Panc1 (cell line): ENCODE measurements around the gene SH2B2. TPM values are rescaled to one million over a fixed set of nuclear protein-coding genes. Genes with fewer than 3 reads are reported as not detected.

Source experiments
- ATAC-seq: fragments of 200-7000 bp; cut with Tn5 transposase; 2 replicates; pipeline ENCODE4 v1.9.1; 2020; ENCODE audit warnings: mild to moderate bottlenecking, moderate library complexity
- BruUV-seq: library from RNA; stranded (reverse); fragments of 400-500 nt; replicated peaks from 2 replicates; lab custom pipeline; 2021; lab: Mats Ljungman, UMichigan
- CTCF ChIA-PET: fragments of 300-600 bp; sonication (Branson Sonifier 250); formaldehyde crosslinking; loops from one replicate; lab custom pipeline; 2022; ENCODE audit warnings: antibody characterized with exemption; lab: Charles Lee
- POLR2A ChIA-PET: fragments of 300-600 bp; sonication (Branson Sonifier 250); formaldehyde crosslinking; loops from one replicate; lab custom pipeline; 2022; ENCODE audit warnings: antibody characterized with exemption; lab: Charles Lee
- DNase-seq: peaks from one replicate; pipeline ENCODE4 v3.0.0-alpha.2; 2010; ENCODE audit warnings: low read depth, low spot score
- H3K27ac ChIP-seq: 2 replicates; pipeline ENCODE4 v1.5.1; 2011; ENCODE audit warnings: mild to moderate bottlenecking, low read length, inconsistent platforms
- H3K27me3 ChIP-seq: fragments of 200-500 bp; sonication (Bioruptor generic); 2 replicates; pipeline ENCODE4 v1.6.0; 2014; ENCODE audit warnings: low read length, inconsistent platforms; ENCODE audit not compliant: control insufficient read depth, insufficient read depth
- H3K36me3 ChIP-seq: fragments of 200-500 bp; sonication (Bioruptor generic); 2 replicates; pipeline ENCODE4 v1.5.1; 2014; ENCODE audit warnings: inconsistent platforms, mild to moderate bottlenecking, low read length, moderate library complexity; ENCODE audit not compliant: control insufficient read depth, insufficient read depth
- H3K4me1 ChIP-seq: 2 replicates; pipeline ENCODE4 v1.5.1; 2011; ENCODE audit warnings: inconsistent platforms, mild to moderate bottlenecking, low read length, moderate library complexity; ENCODE audit not compliant: control insufficient read depth, insufficient read depth
- H3K4me3 ChIP-seq, 2 experiments: 2 replicates each; pipeline ENCODE4 v1.5.1; 2011 to 2012; ENCODE audit warnings: low read depth in 2 of 2, low read length in 2 of 2, mild to moderate bottlenecking in 2 of 2, inconsistent platforms in 1 of 2, moderate library complexity in 1 of 2
- H3K9me3 ChIP-seq: fragments of 200-500 bp; sonication (Bioruptor generic); 2 replicates; pipeline ENCODE4 v1.5.1; 2014; ENCODE audit warnings: low read depth, mild to moderate bottlenecking, inconsistent platforms, low read length, moderate library complexity; ENCODE audit not compliant: control insufficient read depth, insufficient read depth
- POLR2AphosphoS5 ChIP-seq: IDR thresholded peaks from 2 replicates; pipeline ENCODE4 v1.6.1; 2012; ENCODE audit warnings: mild to moderate bottlenecking, low read depth, low read length, moderate library complexity
- SIN3A ChIP-seq: IDR thresholded peaks from 2 replicates; pipeline ENCODE4 v1.6.1; 2012; ENCODE audit warnings: low read depth, mild to moderate bottlenecking, low read length, moderate library complexity, borderline replicate concordance; ENCODE audit not compliant: insufficient read depth
- TCF7L2 ChIP-seq: IDR thresholded peaks from 2 replicates; pipeline ENCODE4 v1.6.1; 2011; ENCODE audit warnings: mild to moderate bottlenecking, low read depth, low read length, inconsistent platforms
- in situ Hi-C: cut with HindIII; loops from 2 replicates; pipeline ENCODE4 v1.10.0; 2016; ENCODE audit warnings: low sequenced_read_pairs, low pct_unique_long_range_greater_than_20kb
- intact Hi-C: fragments of 100-400 bp; cut with micrococcal nuclease; formaldehyde crosslinking; loops from one replicate; pipeline ENCODE4 v1.10.0; 2022; ENCODE audit not compliant: unreplicated experiment
- total RNA-seq: library from RNA; stranded (reverse); gene quantifications from one replicate; pipeline ENCODE4 v1.2.1, GENCODE V29; 2021; ENCODE audit not compliant: unreplicated experiment
- TF ChIP-seq, protein P1 (sequence below): fragments of 450-650 bp; IDR thresholded peaks from 2 replicates; pipeline ENCODE4 v1.5.1; 2017; ENCODE audit warnings: mild to moderate bottlenecking
- TF ChIP-seq, protein P2 (sequence below), 2 experiments: IDR thresholded peaks; 2 replicates each; pipeline ENCODE4 v1.6.1; 2011 to 2012; ENCODE audit warnings: low read depth in 2 of 2, control low read depth in 1 of 2, low read length in 1 of 2, mild to moderate bottlenecking in 1 of 2, moderate library complexity in 1 of 2; ENCODE audit not compliant: insufficient read depth in 1 of 2

The SH2B2 gene
- total RNA-seq, 1 experiment from 2014 or later: 2.8 TPM

DNA sequence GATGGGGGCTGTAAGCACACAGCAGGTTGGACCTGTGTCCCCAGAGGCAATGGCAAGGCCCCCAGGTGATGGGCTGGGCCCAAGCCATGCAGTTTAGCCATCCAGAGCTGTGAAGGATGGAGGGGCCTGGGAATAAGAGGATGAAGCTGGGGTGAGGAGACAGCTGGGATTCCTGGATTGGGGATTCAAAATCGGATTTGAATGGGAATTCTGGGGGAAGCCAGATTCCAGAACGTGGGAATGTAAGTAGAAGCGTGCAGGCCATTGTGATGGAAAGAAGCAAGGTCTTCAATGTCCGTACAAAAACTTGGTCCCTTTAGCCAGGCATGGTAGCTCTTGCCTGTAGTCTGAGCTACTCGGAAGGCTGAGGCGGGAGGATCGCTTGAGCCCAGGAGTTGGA, 9.8 kb downstream of the SH2B2 start:
- intact Hi-C loops (no loop called here), in situ Hi-C loops (no loop called here)
- no peaks in the 10 kb centered on the region for H3K27me3 ChIP-seq
- H3K27ac ChIP-seq: no peak overlapping the region
- ChIA-PET POLR2A (interaction anchor here (0.7 kb wide), 1 partner anchor 17 kb away, joined by 3 read pairs; no protein-coding TSS in a partner anchor), CTCF (no interaction called here)
- BruUV-seq: no TSS peak
- H3K4me3 ChIP-seq: no peak overlapping the region
- ATAC-seq: no peak
- TF ChIP-seq TCF7L2: no peak
- TF ChIP-seq, protein P1, sequence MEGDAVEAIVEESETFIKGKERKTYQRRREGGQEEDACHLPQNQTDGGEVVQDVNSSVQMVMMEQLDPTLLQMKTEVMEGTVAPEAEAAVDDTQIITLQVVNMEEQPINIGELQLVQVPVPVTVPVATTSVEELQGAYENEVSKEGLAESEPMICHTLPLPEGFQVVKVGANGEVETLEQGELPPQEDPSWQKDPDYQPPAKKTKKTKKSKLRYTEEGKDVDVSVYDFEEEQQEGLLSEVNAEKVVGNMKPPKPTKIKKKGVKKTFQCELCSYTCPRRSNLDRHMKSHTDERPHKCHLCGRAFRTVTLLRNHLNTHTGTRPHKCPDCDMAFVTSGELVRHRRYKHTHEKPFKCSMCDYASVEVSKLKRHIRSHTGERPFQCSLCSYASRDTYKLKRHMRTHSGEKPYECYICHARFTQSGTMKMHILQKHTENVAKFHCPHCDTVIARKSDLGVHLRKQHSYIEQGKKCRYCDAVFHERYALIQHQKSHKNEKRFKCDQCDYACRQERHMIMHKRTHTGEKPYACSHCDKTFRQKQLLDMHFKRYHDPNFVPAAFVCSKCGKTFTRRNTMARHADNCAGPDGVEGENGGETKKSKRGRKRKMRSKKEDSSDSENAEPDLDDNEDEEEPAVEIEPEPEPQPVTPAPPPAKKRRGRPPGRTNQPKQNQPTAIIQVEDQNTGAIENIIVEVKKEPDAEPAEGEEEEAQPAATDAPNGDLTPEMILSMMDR: no peak
- TF ChIP-seq POLR2AphosphoS5: no peak
- no peak for TF ChIP-seq SIN3A
- TF ChIP-seq, protein P2, sequence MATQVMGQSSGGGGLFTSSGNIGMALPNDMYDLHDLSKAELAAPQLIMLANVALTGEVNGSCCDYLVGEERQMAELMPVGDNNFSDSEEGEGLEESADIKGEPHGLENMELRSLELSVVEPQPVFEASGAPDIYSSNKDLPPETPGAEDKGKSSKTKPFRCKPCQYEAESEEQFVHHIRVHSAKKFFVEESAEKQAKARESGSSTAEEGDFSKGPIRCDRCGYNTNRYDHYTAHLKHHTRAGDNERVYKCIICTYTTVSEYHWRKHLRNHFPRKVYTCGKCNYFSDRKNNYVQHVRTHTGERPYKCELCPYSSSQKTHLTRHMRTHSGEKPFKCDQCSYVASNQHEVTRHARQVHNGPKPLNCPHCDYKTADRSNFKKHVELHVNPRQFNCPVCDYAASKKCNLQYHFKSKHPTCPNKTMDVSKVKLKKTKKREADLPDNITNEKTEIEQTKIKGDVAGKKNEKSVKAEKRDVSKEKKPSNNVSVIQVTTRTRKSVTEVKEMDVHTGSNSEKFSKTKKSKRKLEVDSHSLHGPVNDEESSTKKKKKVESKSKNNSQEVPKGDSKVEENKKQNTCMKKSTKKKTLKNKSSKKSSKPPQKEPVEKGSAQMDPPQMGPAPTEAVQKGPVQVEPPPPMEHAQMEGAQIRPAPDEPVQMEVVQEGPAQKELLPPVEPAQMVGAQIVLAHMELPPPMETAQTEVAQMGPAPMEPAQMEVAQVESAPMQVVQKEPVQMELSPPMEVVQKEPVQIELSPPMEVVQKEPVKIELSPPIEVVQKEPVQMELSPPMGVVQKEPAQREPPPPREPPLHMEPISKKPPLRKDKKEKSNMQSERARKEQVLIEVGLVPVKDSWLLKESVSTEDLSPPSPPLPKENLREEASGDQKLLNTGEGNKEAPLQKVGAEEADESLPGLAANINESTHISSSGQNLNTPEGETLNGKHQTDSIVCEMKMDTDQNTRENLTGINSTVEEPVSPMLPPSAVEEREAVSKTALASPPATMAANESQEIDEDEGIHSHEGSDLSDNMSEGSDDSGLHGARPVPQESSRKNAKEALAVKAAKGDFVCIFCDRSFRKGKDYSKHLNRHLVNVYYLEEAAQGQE (IDR thresholded peaks at IDR 0.05; ENCODE audit: insufficient read depth in 1 of 2, low read depth in 2 of 2, low read length in 1 of 2): no peak
- H3K4me1 ChIP-seq: no peaks in the 10 kb centered on the region
- no peaks in the 10 kb centered on the region for H3K9me3 ChIP-seq
- no peaks in the 10 kb centered on the region for H3K36me3 ChIP-seq
- no peak for DNase-seq

DNA sequence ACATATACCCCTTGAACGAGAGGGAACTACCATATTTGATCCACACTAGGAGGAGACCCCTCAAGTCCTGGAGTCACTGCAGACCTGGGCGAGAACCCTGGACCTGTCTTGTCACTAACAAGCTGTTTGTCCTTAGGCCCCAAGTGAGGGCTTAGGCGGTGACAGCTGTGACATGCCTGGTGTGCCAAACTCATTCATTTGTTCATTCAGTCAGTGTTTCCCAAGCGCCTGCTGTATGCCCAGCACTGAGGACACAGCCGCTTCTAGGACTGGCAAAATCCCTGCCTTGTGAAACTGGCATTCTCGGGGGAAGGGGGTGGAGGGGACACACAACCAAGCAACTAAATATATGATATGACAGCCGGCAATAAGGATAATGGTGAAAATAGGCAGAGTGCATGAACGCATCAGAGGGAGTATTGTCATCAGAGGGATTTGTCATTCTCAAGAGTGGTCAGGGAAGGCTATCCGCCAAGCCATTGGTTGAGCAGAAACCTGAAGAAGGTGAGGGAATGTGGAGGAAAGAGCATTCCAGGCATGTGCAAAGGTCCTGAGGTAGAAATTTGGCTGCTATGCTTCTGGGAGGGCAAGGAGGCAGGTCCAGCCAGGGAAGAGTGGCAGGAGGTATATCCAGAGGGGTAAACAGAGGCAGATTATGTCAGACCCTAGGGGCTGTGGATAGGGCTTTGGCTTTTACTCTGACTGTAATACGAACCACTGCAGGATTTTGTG, 11.0 kb downstream of the SH2B2 start:
- H3K4me3 ChIP-seq: no peak overlapping the region
- H3K4me1 ChIP-seq: no peaks in the 10 kb centered on the region
- CTCF ChIA-PET: no interaction called here
- no TSS peak for BruUV-seq
- no peak overlapping the region for H3K27ac ChIP-seq
- intact Hi-C loops: no loop called here
- in situ Hi-C loops: no loop called here
- H3K27me3 ChIP-seq: no peaks in the 10 kb centered on the region
- no peak for TF ChIP-seq TCF7L2
- TF ChIP-seq SIN3A: no peak
- TF ChIP-seq, protein P2 (IDR thresholded peaks at IDR 0.05; ENCODE audit: insufficient read depth in 1 of 2, low read depth in 2 of 2, low read length in 1 of 2): no peak
- TF ChIP-seq, protein P1: no peak
- TF ChIP-seq POLR2AphosphoS5: no peak
- H3K9me3 ChIP-seq: no peaks in the 10 kb centered on the region
- DNase-seq: no peak
- no peak for ATAC-seq
- POLR2A ChIA-PET: interaction anchor here (0.6 kb wide), 1 partner anchor 653 kb away, joined by 4 read pairs; no protein-coding TSS in a partner anchor
- H3K36me3 ChIP-seq: no peaks in the 10 kb centered on the region
